ENCODE results near the gene JPT2.

JPT2 gene

DNA sequence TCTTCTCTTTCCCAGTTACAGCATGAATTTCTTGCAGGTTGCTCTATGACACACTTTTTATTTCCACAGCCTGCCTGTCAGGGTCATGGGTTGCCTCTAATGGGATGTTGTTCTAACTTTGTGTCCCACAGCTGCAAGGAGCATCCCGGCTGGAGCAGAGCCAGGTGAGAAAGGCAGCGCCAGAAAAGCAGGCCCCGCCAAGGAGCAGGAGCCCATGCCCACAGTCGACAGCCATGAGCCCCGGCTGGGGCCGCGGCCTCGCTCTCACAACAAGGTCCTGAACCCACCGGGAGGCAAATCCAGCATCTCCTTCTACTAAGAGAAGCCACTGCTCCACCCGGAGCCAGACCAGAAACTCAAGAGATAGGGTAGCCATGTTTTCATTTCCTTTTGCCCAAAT lies 20.6 kb downstream of the JPT2 start (continued):
- TF ChIP-seq MEIS1 (CRISPR knock-in tag; IDR thresholded peaks at IDR 0.05; ENCODE audit: borderline replicate concordance) (no peak), EGR2 (tag by site-specific recombination; IDR thresholded peaks at IDR 0.05; ENCODE audit: low read depth) (no peak), ZNF558 (tag by site-specific recombination; IDR thresholded peaks at IDR 0.05) (no peak), ZNF658 (tag by site-specific recombination; IDR thresholded peaks at IDR 0.05) (no peak)

DNA sequence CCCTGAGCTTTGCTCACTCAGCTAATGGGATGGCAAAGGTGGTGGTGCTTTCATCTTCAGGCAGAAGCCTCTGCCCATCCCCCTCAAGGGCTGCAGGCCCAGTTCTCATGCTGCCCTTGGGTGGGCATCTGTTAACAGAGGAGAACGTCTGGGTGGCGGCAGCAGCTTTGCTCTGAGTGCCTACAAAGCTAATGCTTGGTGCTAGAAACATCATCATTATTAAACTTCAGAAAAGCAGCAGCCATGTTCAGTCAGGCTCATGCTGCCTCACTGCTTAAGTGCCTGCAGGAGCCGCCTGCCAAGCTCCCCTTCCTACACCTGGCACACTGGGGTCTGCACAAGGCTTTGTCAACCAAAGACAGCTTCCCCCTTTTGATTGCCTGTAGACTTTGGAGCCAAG lies 22.2 kb downstream of the JPT2 start:
- 0 out of 2 replicates have a peak, but pooled peaks cover 3% of the 10 kb centered on the region for H3K4me1 ChIP-seq (ENCODE audit: control insufficient read depth, insufficient read depth, low read length)
- H3K36me3 ChIP-seq (ENCODE audit: control insufficient read depth in 2 of 2, insufficient read depth in 1 of 2, low read length in 2 of 2) = peaks cover 26 to 79% of the 10 kb centered on the region in 2 experiments; a peak in 2 of 3 replicates
- ChIA-PET CTCF (interaction anchor here (0.5 to 1.0 kb wide), 2 partner anchors 19 to 206 kb away, joined by 3 to 4 read pairs; no protein-coding TSS in a partner anchor), POLR2A (interaction anchor here (1.0 kb wide), 1 partner anchor 22 kb away, joined by 3 read pairs; the partner anchor contains the start of gene JPT2)
- no peaks in the 10 kb centered on the region for H3K9me3 ChIP-seq (ENCODE audit: control insufficient read depth, insufficient read depth, low read depth, low read length)
- H3K27ac ChIP-seq (ENCODE audit: extremely low read depth, low read depth, low read length) = no peak overlapping the region
- no peak overlapping the region for H3K4me3 ChIP-seq (ENCODE audit: low read depth, low read length)
- TF ChIP-seq, protein P1, sequence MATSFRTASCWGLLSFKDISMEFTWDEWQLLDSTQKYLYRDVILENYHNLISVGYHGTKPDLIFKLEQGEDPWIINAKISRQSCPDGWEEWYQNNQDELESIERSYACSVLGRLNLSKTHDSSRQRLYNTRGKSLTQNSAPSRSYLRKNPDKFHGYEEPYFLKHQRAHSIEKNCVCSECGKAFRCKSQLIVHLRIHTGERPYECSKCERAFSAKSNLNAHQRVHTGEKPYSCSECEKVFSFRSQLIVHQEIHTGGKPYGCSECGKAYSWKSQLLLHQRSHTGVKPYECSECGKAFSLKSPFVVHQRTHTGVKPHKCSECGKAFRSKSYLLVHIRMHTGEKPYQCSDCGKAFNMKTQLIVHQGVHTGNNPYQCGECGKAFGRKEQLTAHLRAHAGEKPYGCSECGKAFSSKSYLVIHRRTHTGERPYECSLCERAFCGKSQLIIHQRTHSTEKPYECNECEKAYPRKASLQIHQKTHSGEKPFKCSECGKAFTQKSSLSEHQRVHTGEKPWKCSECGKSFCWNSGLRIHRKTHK (tag by site-specific recombination; IDR thresholded peaks at IDR 0.05) = no peak
- TF ChIP-seq SP7 (tag by site-specific recombination; IDR thresholded peaks at IDR 0.05) (no peak), KLF7 (tag by site-specific recombination; IDR thresholded peaks at IDR 0.05; ENCODE audit: borderline replicate concordance) (no peak), IKZF3 (tag by site-specific recombination; IDR thresholded peaks at IDR 0.05) (no peak), FEZF1 (tag by site-specific recombination; IDR thresholded peaks at IDR 0.05) (no peak), PRDM1 (tag by site-specific recombination; IDR thresholded peaks at IDR 0.05) (no peak), ZEB2 (tag by site-specific recombination; IDR thresholded peaks at IDR 0.05) (no peak), MEIS1 (CRISPR knock-in tag; IDR thresholded peaks at IDR 0.05; ENCODE audit: borderline replicate concordance) (no peak), ZNF791 (tag by site-specific recombination; IDR thresholded peaks at IDR 0.05) (no peak)
- TF ChIP-seq, protein P2, sequence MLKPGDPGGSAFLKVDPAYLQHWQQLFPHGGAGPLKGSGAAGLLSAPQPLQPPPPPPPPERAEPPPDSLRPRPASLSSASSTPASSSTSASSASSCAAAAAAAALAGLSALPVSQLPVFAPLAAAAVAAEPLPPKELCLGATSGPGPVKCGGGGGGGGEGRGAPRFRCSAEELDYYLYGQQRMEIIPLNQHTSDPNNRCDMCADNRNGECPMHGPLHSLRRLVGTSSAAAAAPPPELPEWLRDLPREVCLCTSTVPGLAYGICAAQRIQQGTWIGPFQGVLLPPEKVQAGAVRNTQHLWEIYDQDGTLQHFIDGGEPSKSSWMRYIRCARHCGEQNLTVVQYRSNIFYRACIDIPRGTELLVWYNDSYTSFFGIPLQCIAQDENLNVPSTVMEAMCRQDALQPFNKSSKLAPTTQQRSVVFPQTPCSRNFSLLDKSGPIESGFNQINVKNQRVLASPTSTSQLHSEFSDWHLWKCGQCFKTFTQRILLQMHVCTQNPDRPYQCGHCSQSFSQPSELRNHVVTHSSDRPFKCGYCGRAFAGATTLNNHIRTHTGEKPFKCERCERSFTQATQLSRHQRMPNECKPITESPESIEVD (tag by site-specific recombination; IDR thresholded peaks at IDR 0.05) = no peak
- TF ChIP-seq, protein P3, sequence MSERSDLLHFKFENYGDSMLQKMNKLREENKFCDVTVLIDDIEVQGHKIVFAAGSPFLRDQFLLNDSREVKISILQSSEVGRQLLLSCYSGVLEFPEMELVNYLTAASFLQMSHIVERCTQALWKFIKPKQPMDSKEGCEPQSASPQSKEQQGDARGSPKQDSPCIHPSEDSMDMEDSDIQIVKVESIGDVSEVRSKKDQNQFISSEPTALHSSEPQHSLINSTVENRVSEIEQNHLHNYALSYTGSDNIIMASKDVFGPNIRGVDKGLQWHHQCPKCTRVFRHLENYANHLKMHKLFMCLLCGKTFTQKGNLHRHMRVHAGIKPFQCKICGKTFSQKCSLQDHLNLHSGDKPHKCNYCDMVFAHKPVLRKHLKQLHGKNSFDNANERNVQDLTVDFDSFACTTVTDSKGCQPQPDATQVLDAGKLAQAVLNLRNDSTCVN (tag by site-specific recombination; optimal IDR thresholded peaks at IDR 0.05) = no peak

DNA sequence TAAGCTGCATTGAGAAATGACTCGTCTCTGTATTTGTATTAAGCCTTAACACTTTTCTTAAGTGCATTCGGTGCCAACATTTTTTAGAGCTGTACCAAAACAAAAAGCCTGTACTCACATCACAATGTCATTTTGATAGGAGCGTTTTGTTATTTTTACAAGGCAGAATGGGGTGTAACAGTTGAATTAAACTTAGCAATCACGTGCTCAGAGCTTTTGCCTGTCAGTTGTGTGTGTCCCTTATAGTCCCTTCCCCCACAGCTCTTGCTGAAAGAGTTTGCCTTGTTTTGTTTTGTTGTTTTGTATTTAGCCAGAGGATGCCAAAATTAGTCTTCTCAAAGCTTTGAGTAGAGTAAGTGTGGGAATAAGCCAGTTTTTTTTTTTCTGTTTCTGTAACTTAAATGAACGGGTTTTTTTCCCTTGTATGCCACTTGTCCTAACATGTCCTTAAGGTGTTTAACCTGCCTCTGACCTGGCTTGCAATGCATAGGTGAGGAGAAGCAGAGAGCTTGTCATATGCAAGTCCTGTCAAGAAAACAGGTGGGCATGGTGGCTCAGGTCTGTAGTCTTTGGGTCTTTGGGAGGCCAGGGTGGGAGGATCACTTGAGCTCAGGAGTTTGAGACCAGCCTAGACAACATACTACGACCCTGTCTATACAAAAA lies 23.3 kb downstream of the JPT2 start:
- peaks cover 15 to 71% of the 10 kb centered on the region in 2 experiments; a peak in 2 of 3 replicates for H3K36me3 ChIP-seq (ENCODE audit: control insufficient read depth in 2 of 2, insufficient read depth in 1 of 2, low read length in 2 of 2)
- POLR2A ChIA-PET = interaction anchor here (0.8 to 1.0 kb wide), 2 partner anchors 22 to 71 kb away, joined by 3 read pairs; partner anchors contain the start of genes EME2 and MRPS34
- TF ChIP-seq ZNF169 (tag by site-specific recombination; IDR thresholded peaks at IDR 0.05) (no peak), ZNF561 (tag by site-specific recombination; IDR thresholded peaks at IDR 0.05; ENCODE audit: borderline replicate concordance) (no peak), ZFP69B (tag by site-specific recombination; IDR thresholded peaks at IDR 0.05) (no peak), BCL11A (tag by site-specific recombination; IDR thresholded peaks at IDR 0.05; ENCODE audit: low read depth) (no peak), ZNF266 (tag by site-specific recombination; IDR thresholded peaks at IDR 0.05; ENCODE audit: low read depth) (no peak), ZNF837 (tag by site-specific recombination; IDR thresholded peaks at IDR 0.05) (no peak), ZNF404 (tag by site-specific recombination; IDR thresholded peaks at IDR 0.05) (no peak)
- TF ChIP-seq, protein P4, sequence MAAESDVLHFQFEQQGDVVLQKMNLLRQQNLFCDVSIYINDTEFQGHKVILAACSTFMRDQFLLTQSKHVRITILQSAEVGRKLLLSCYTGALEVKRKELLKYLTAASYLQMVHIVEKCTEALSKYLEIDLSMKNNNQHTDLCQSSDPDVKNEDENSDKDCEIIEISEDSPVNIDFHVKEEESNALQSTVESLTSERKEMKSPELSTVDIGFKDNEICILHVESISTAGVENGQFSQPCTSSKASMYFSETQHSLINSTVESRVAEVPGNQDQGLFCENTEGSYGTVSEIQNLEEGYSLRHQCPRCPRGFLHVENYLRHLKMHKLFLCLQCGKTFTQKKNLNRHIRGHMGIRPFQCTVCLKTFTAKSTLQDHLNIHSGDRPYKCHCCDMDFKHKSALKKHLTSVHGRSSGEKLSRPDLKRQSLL (tag by site-specific recombination; IDR thresholded peaks at IDR 0.05) = no peak
- TF ChIP-seq, protein P5, sequence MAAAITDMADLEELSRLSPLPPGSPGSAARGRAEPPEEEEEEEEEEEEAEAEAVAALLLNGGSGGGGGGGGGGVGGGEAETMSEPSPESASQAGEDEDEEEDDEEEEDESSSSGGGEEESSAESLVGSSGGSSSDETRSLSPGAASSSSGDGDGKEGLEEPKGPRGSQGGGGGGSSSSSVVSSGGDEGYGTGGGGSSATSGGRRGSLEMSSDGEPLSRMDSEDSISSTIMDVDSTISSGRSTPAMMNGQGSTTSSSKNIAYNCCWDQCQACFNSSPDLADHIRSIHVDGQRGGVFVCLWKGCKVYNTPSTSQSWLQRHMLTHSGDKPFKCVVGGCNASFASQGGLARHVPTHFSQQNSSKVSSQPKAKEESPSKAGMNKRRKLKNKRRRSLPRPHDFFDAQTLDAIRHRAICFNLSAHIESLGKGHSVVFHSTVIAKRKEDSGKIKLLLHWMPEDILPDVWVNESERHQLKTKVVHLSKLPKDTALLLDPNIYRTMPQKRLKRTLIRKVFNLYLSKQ (tag by site-specific recombination; IDR thresholded peaks at IDR 0.05; ENCODE audit: borderline replicate concordance) = no peak
- TF ChIP-seq, protein P2 (tag by site-specific recombination; IDR thresholded peaks at IDR 0.05) = no peak

More for the DNA sequence above, 23.3 kb downstream of the JPT2 start:
- CTCF ChIA-PET = interaction anchor here (0.6 to 0.9 kb wide), 4 partner anchors 12 to 338 kb away, joined by 3 read pairs; no protein-coding TSS in a partner anchor
- H3K4me3 ChIP-seq (ENCODE audit: low read depth, low read length) = no peak overlapping the region
- no peaks in the 10 kb centered on the region for H3K9me3 ChIP-seq (ENCODE audit: control insufficient read depth, insufficient read depth, low read depth, low read length)
- no peak overlapping the region for H3K27ac ChIP-seq (ENCODE audit: extremely low read depth, low read depth, low read length)
- 0 out of 2 replicates have a peak, but pooled peaks cover 3% of the 10 kb centered on the region for H3K4me1 ChIP-seq (ENCODE audit: control insufficient read depth, insufficient read depth, low read length)
